Cardiac fibroblast (primary cell): Measurements from ENCODE around the gene KRTCAP2.
"Not testable (repeated sequence)": the region's sequence is repeated elsewhere in the genome, so short reads cannot be mapped to it uniquely, and the experiment has no call there.

Experiments
- DNase-seq, 2 donors: peaks; one replicate each; pipeline versions ENCODE4 v3.0.0 to v3.0.0-alpha.2; 2010; ENCODE audit warnings: low read depth in 2 of 2
- H3K4me3 ChIP-seq, 2 donors: replicated peaks in 1 of 2; 1 replicate in 1 of 2; 2 replicates in 1 of 2; pipeline ENCODE4 v1.5.1; 2011; ENCODE audit warnings: low read depth in 2 of 2, low read length in 2 of 2, mild to moderate bottlenecking in 2 of 2, moderate library complexity in 1 of 2
- CTCF ChIP-seq: IDR thresholded peaks from one replicate; pipeline ENCODE4 v1.5.1; 2011; ENCODE audit warnings: low read depth, mild to moderate bottlenecking, low read length, inconsistent platforms

The KRTCAP2 gene

GRCh38 chr1:155169541-155169940, 3.6 kb downstream of the KRTCAP2 start:
- DNase-seq = no peak
- no peak overlapping the region for H3K4me3 ChIP-seq
- TF ChIP-seq CTCF = no peak

GRCh38 chr1:155168456-155169210, 4.5 kb downstream of the KRTCAP2 start:
- no peak overlapping the region for H3K4me3 ChIP-seq
- no peak for DNase-seq
- TF ChIP-seq CTCF = no peak

- not testable (repeated sequence) for H3K4me3 ChIP-seq, DNase-seq
These were observed 5.0 kb downstream of the KRTCAP2 start for GRCh38 chr1:155168105-155168445.

- H3K4me3 ChIP-seq = no peak overlapping the region
- DNase-seq = peak; percentile 88 to 90
- TF ChIP-seq CTCF = peak; percentile 91
These were observed 5.7 kb downstream of the KRTCAP2 start for GRCh38 chr1:155167166-155168104.

- DNase-seq = peak; percentile 37 to 56
- H3K4me3 ChIP-seq = no peak overlapping the region
- TF ChIP-seq CTCF = no peak
These were observed 6.5 kb downstream of the KRTCAP2 start for GRCh38 chr1:155166471-155167165.

- H3K4me3 ChIP-seq = no peak overlapping the region
- no peak for DNase-seq
These were observed 7.0 kb downstream of the KRTCAP2 start for GRCh38 chr1:155166051-155166470.

GRCh38 chr1:155164625-155165024, 8.5 kb downstream of the KRTCAP2 start:
- not testable (repeated sequence) for DNase-seq, H3K4me3 ChIP-seq

More at GRCh38 chr1:155166051-155166470, 7.0 kb downstream of the KRTCAP2 start:
- no peak for TF ChIP-seq CTCF

GRCh38 chr1:155163785-155164184, 9.3 kb downstream of the KRTCAP2 start:
- not testable (repeated sequence) for DNase-seq, H3K4me3 ChIP-seq

- H3K4me3 ChIP-seq, DNase-seq: not testable (repeated sequence)
These were observed 10.5 kb downstream of the KRTCAP2 start for GRCh38 chr1:155162631-155163030.
